HG03097 (cell line): Measurements from ENCODE around the gene PDK3.

Experiments
- ATAC-seq: cut with Tn5 transposase; IDR thresholded peaks from one replicate; pipeline ENCODE4 v1.9.1; 2021; ENCODE audit not compliant: unreplicated experiment, low FRiP score

Gene PDK3

GRCh38 chrX:24480400-24480865, 15.3 kb downstream of the PDK3 start:
- peak; percentile 26 for ATAC-seq

DNA sequence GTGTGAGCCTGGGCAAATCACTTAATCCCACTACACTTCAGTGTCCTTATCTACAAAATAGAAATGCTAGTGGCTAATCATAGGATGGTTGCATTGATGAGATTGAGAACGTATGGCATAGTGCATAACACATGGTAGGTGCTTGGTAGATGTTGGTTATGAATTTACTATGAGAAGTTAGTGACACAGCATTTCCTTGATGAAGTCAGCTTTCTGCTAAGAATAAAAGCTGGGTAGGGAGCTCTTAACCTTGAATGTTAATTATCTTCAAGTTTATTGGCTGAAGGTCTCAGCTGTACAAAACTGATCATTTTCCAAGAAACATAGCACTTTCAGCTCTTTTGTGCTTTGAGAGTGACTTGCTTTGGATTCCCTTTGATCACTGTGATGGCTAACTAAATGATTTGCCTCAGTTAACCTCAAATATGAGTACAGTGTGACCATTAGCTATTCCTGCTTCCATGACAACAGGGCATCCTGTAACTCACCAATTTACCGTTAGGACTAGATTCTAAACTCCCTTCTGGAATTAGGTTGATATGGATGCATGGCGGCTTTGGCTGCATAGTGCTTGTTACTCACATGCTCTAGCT, 17.8 kb downstream of the PDK3 start:
- ATAC-seq = no peak

GRCh38 chrX:24483596-24483995, 18.5 kb downstream of the PDK3 start:
- ATAC-seq = no peak

GRCh38 chrX:24485323-24485722, 20.2 kb downstream of the PDK3 start:
- no peak for ATAC-seq

DNA sequence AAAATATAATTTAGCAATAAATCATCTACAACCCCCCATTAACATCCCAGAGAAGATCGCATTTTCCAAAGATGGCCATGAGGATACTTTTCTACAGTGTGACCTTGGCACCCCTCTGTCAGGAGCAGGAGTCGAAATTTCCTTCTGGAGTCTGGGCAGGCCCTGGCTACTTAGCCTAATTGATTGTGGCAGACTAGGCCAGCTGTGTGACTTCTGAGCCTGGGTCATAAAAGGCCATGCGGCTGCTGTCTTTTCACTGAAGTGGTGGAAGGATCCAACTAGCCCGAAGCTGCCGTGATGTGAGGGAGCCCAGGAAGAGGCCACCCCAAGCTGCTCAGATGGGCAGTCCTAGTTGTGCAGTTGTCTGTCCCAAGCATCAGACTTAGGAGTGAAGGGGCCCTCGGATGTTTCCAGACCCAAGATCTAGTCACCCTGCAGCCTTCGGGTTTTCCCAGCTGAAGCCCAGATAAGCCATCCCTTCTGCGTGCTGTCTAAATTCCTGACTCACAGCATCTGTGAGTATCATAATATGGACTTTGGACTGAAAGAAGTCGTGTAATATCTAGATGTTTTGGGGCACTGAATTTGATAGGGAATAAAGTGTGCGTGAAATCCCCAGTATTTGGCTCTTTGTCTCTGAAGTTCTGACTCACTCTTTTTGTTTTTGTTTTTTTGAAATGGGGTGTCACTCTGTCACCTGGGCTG, 21.0 kb downstream of the PDK3 start:
- no peak for ATAC-seq

- no peak for ATAC-seq
These were observed 22.5 kb downstream of the PDK3 start for GRCh38 chrX:24487571-24487970.

DNA sequence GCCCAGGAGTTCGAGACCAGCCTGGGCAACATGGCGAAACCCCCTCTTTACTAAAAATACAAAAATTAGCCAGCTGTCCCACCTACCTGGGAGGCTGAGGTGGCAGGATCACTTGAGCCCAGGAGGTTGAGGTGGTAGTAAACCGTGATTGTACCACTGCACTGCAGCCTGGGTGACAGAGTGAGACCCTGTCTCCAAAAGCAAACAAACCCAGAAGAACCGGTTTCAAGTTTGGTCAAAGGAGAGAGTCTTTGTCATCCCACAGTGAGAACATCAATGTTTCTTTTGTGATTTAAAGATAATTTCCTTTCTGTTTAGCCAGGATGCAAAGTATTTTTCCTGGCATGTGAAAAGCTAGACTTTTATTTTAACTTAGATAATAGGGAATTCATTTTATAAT, 26.7 kb downstream of the PDK3 start:
- no peak for ATAC-seq

- ATAC-seq = no peak
These were observed 28.9 kb downstream of the PDK3 start for GRCh38 chrX:24493740-24494581.

- no peak for ATAC-seq
These were observed 29.6 kb downstream of the PDK3 start for GRCh38 chrX:24494647-24495075.

GRCh38 chrX:24495700-24496099, 30.6 kb downstream of the PDK3 start:
- ATAC-seq = no peak

DNA sequence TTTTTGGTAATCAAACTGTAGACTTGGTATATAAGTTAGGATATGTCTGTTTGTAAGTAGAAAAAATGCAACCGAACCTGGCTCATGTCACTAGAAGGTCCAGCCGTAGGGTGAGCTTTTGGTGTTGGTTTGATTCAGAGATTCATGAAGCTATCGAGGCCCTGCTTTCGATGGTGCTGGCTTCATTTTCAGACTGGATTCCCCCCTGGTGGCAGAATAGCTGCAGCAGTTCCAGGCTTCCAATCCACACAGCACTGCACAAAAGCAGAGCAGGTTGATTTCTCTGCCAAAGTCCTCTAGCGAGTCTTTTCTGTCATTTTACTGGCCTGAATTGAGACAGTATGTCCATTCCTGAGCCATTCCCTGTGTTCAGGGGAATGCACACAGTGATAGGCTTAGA, 33.1 kb downstream of the PDK3 start:
- no peak for ATAC-seq

DNA sequence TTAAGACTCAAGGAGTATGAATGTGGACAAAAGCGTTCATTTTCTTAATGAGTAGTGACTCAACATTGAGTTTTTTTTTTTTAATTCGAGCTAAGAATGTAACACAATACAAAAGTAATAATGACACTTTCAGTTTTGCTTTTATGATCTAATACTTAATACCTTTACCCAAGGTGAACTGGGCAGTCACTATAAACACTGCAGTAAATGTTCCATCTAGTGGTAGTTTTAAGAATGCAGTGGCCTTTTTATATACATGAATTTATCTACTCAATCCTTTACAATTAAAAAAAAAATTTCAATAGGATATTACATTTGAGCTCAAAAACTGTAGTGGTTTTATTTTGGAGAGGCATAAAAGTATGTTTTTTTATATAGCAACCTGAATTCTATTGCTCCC, 33.9 kb downstream of the PDK3 start:
- no peak for ATAC-seq

DNA sequence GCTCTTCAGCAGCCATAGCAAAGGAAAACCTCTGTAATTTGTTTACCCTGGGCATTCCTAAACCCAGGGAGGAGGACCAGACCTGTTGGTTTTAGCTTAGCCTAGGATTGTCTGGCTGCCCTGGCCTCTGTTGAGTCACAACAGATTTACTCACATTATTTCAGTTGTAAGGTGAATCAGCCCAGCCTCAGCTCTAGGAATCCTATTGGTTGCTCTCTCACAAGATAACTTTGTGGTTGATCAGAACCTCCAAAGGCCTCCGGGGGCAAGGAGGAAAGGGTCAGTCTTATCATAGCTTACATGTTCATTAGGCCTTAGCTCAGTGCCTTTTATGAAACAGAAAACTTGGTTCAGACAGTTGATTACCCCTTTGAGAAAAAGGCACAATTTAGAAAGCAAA, 41.0 kb downstream of the PDK3 start:
- ATAC-seq = no peak

DNA sequence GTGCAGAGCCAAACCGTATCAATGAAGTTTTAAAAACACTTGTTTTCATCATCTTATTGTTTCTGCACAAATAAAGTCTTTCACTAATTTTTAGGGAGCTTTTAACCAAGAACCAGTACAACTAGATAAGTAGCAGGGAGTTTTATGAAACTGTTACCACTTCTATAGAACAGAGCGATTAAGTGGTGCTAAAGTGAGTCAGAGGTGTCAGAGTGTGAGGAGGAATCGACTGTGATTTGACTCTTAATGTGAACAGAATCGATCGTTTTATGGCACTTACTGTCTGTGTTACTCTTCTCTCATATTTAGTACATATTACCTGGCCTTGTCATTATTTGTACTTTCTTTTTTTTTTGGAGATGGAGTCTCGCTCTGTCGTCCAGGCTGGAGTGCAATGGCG, 43.3 kb downstream of the PDK3 start:
- no peak for ATAC-seq

- ATAC-seq = peak; percentile 72
These were observed 48.3 kb downstream of the PDK3 start for GRCh38 chrX:24513416-24513815.

DNA sequence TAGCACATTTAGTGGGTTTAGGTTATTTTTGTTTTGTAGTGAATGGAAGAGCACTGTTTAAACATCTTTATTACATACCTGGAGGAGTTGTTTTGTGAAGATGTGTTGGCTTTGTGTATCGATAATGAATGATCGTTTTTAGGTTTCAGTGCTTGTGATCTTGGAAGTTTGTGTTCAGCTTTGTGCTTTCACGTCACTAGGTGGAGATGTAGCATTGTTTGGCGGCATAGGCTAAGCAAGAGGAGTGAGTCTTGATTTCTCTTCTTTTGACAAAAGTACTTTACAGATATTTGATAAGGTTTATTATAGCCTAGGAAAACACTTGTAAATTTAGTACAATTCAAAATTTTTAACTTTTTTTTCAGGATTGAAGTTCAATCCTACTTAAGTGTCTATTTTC, 50.4 kb downstream of the PDK3 start:
- ATAC-seq = no peak

DNA sequence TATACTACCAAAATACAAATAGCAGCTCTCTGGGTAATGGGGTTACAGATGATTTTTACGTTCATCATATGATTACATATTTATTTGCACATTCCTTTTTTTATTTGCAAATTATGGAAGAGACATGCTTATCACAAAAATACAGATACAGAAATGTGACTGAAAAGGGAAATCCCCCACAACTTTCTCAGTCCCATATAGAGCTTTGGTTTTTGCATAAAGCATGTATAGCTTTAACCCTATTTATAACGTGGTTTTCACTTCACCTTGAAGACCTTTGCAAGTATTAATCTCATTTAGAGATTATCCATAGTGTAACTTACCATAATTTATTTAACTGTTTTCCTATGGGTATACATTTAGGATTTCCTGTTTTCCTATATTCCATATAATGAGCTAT, 55.4 kb downstream of the PDK3 start:
- no peak for ATAC-seq

- ATAC-seq = no peak
These were observed 60.4 kb downstream of the PDK3 start for GRCh38 chrX:24525455-24525854.

DNA sequence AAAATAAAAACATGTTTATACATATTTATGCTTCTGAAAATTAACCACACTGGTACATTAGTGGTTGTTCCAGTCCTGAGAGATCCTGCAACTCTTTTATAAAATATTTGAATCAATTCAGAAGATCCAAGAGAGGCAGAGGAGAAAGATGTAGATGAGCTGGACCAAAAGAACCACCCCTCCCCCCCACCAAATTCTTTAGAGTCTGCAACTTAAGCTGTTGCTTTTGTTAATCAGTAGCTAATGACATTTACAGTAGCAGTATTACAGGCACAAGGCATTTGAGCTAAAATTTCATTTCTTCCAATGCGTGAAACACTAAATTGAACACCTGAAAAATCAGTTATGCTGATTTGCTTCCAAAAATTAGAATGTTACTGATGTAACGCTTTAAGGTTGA, 61.5 kb downstream of the PDK3 start:
- ATAC-seq = no peak

DNA sequence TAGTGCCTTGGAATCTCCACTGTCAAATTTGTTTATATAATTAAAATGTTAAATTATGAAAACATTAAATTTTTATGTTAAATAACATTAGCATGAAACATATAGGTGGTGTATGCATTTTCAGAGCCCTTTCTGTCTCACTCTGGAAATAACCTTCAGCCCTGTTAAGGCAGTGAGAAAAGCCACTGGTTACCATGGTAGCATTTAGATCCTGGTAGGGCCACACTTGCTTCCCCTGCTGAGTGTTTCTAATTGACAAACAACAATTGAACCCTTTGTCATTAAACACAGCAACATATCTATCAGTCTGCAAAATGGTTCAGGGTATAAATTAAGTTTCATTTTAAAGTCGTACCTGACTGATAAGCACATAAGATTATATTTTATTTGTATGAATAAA, 63.5 kb downstream of the PDK3 start:
- no peak for ATAC-seq

DNA sequence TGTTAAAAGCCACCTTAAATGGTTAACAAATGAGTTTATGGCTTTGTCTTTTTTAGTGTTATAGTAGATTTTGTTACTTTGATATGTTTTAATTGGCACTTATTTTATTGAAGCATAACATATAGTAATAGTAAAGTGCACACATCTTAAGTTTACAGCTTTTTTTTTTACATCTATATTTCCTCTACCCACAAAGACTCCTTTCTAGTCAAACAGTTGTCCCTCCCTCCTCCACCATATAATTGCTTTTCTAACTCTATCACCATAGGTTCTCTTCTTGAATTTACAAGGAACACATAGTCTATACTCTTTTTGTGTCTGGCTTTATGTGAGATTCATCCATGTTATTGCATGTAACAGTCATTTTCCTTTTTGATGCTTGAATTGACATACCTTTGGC, 71.5 kb downstream of the PDK3 start:
- no peak for ATAC-seq

DNA sequence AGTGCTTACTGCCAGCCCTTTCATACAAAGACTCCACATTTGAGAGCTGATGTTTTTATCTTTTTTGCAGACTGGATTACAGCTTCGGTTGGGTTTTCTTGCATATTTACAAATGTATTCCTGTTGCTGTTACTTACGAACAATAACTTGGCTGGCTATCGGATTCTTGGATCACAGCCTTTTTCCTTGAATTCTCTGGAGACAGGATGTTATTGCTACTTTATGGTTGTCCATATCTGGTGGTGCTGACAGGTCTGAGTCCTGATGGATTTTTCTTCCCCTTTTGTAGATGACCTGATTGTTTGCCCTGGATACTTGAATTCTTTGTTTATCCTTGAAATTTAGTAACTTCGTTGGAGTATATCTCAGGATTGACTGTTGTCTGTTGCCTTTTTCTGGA, 77.7 kb downstream of the PDK3 start:
- ATAC-seq = no peak
